NT2/D1 (cell line): ENCODE results near the gene RASSF6.

Experiments used
- DNase-seq: peaks from one replicate; pipeline ENCODE4 v3.0.0-alpha.2; 2011; ENCODE audit warnings: low read depth, low spot score
- H3K27me3 ChIP-seq: 2 replicates; pipeline ENCODE4 v1.6.0; 2011; ENCODE audit warnings: mild to moderate bottlenecking; ENCODE audit not compliant: insufficient read length, insufficient read depth
- H3K36me3 ChIP-seq: 2 replicates; pipeline ENCODE4 v1.6.1; 2011; ENCODE audit warnings: mild to moderate bottlenecking, low read length, mixed read lengths; ENCODE audit not compliant: insufficient read depth, insufficient read length
- H3K4me1 ChIP-seq: 2 replicates; pipeline ENCODE4 v1.5.1; 2011; ENCODE audit not compliant: insufficient read depth, insufficient read length
- H3K4me3 ChIP-seq: 2 replicates; pipeline ENCODE4 v1.5.1; 2011; ENCODE audit warnings: low read depth; ENCODE audit not compliant: insufficient read length
- H3K9ac ChIP-seq: 2 replicates; pipeline ENCODE4 v1.6.0; 2011; ENCODE audit warnings: low read depth; ENCODE audit not compliant: insufficient read length
- H3K9me3 ChIP-seq: 2 replicates; pipeline ENCODE4 v1.5.1; 2011; ENCODE audit warnings: mild to moderate bottlenecking, low read length; ENCODE audit not compliant: insufficient read depth
- SUZ12 ChIP-seq: IDR thresholded peaks from 2 replicates; pipeline ENCODE4 v1.6.1; 2011; ENCODE audit not compliant: insufficient read length, insufficient read depth; ENCODE audit errors: extremely low read depth
- YY1 ChIP-seq: IDR thresholded peaks from 2 replicates; pipeline ENCODE4 v1.6.1; 2011; ENCODE audit not compliant: insufficient read length, insufficient read depth
- ZNF274 ChIP-seq: IDR thresholded peaks from 2 replicates; pipeline ENCODE4 v1.6.1; 2011; ENCODE audit warnings: mild to moderate bottlenecking, low read depth, low read length

The RASSF6 gene

DNA sequence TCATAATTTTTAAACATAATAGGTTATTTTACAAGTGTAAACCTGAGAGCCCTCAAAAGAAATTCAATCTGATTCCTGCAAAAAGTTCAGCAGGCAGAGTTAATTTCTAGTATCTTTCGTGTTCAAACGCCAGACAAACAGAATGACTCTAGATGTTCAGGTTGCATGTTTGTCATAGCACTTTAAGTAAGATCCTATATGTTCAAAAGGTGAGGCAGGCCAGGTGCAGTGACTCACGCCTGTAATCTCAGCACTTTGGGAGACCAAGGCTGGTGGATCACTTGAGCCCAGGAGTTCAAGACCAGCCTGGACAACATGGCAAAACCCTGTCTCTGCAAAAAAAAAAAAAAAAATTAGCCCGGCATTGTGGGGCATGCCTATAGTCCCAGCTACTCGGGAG is 1.1 kb upstream of the RASSF6 start:
- no peaks in the 10 kb centered on the region for H3K4me1 ChIP-seq
- no peak overlapping the region for H3K4me3 ChIP-seq
- peaks cover 15% of the 10 kb centered on the region for H3K27me3 ChIP-seq
- H3K9ac ChIP-seq: no peak overlapping the region
- H3K36me3 ChIP-seq: no peaks in the 10 kb centered on the region
- no peak for DNase-seq
- H3K9me3 ChIP-seq: no peaks in the 10 kb centered on the region
- TF ChIP-seq ZNF274 (no peak), SUZ12 (no peak), YY1 (no peak)

DNA sequence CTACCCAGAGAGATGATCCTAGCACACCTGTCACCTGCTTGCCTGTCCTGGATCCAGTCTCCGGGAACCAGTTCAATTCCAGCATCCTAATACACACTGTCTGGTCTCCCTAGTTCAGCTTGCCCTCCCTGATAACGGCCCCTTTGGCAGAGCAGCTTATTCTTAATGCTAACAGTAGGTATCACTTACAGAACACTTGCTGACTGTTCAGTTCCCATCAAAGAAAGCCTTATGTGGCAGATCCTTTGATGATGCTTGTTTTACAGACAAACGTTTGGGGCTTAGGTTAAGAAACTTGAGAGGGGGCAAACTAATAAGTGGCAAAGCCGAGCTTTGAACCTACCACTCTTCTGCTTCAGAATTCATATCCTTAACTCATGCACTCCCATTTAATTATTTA is 890 bp downstream of the RASSF6 start:
- H3K4me1 ChIP-seq: no peaks in the 10 kb centered on the region
- H3K27me3 ChIP-seq: peaks cover 15% of the 10 kb centered on the region
- no peak for TF ChIP-seq ZNF274
- no peak for TF ChIP-seq SUZ12
- TF ChIP-seq YY1: no peak
- H3K36me3 ChIP-seq: no peaks in the 10 kb centered on the region
- no peaks in the 10 kb centered on the region for H3K9me3 ChIP-seq
- DNase-seq: no peak
- no peak overlapping the region for H3K4me3 ChIP-seq
- H3K9ac ChIP-seq: no peak overlapping the region

DNA sequence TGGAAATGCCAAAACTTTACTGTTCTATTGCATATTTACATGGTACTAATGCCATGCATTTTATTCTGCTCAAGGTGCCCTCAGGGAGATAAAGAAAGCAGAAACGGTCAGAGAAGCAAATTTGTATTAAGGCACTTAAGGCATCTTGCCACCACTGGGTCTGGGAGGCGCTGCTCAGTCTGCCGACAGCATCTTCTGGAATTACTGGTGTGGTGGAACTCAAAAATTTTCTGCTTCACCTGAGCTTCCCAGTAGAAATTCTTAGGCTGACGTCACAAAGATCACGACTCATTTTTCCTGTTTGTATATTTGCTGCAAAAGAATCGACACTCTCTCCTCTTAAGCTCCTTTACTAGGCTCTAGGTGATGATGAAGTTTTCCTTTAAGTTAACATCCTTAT is 3.0 kb downstream of the RASSF6 start:
- no peak overlapping the region for H3K4me3 ChIP-seq
- H3K9ac ChIP-seq: no peak overlapping the region
- H3K36me3 ChIP-seq: no peaks in the 10 kb centered on the region
- H3K27me3 ChIP-seq: peaks cover 15% of the 10 kb centered on the region
- no peak for TF ChIP-seq ZNF274
- no peak for TF ChIP-seq YY1
- no peak for TF ChIP-seq SUZ12
- no peaks in the 10 kb centered on the region for H3K4me1 ChIP-seq
- DNase-seq: no peak
- H3K9me3 ChIP-seq: no peaks in the 10 kb centered on the region

DNA sequence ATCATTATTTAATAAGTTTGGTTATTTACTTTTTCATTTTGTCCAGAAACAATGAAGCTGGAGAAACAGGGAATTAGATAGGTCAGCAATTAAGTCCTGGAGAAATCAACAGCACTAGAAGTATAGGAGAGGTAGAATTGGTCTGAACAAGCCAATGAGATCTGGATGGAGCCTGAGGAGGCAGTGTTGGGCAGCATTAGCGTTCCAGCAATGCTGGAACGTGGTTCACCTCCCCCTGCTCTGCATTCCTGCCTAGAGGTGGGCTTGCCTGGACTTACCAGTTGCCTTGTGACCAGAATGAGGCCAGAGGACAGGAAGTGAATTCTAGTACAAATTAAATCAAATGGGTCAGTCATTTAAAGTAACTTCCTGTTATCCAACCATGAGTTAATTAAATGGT is 4.6 kb downstream of the RASSF6 start:
- H3K4me1 ChIP-seq: no peaks in the 10 kb centered on the region
- TF ChIP-seq YY1: no peak
- TF ChIP-seq SUZ12: no peak
- no peak for TF ChIP-seq ZNF274
- no peaks in the 10 kb centered on the region for H3K36me3 ChIP-seq
- H3K9me3 ChIP-seq: no peaks in the 10 kb centered on the region
- peaks cover 15% of the 10 kb centered on the region for H3K27me3 ChIP-seq
- no peak overlapping the region for H3K9ac ChIP-seq
- DNase-seq: peak; percentile 23
- no peak overlapping the region for H3K4me3 ChIP-seq

DNA sequence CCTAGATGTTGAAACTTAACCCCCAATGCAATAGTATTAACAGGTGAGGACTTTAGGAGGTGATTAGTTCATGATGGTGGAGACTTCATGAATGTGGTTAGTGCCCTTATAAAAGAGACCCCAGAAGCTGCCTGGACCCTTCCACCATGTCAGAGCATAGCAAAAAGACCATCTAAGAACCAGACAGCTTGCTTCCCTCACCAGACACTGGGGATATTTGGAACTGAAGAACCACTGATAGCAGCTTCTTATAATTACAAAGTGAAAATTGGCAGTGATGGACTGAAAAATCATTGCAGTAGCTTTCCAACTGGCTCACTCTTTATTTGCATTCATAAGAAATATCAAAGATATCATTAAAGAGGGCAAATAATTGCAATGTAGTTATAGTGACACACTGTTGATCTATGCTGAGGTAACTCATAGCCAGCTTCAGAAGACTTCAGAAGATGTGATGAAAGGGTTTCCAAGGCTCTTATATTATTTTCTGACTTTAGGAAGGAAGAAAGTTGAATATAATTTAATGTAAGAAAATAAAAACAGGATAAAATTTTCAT is 5.8 kb downstream of the RASSF6 start:
- no peaks in the 10 kb centered on the region for H3K9me3 ChIP-seq
- H3K4me3 ChIP-seq: no peak overlapping the region
- DNase-seq: no peak
- H3K4me1 ChIP-seq: no peaks in the 10 kb centered on the region
- TF ChIP-seq YY1: no peak
- no peak for TF ChIP-seq ZNF274
- no peaks in the 10 kb centered on the region for H3K36me3 ChIP-seq
- H3K27me3 ChIP-seq: peaks cover 8% of the 10 kb centered on the region
- H3K9ac ChIP-seq: no peak overlapping the region

DNA sequence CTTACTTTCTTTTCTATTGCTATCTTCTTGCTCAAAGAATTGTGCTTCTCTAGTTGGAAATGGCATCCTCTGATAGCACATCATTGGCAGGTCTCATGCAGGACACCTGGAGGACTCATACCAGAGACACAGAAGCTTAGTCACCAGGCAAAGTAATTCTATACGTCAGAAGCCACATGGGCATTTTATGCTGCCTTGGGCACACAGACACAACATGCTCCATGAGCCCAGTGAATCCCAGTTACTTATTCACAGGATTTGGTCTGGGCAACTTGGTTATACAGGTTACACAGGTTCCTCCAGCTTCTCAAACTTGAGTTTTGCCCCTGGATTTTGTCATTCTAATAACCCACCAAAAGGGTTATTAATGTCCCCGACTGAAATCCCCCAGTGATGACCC is 7.1 kb downstream of the RASSF6 start:
- H3K9ac ChIP-seq: no peak overlapping the region
- no peak overlapping the region for H3K4me3 ChIP-seq
- no peaks in the 10 kb centered on the region for H3K27me3 ChIP-seq
- TF ChIP-seq YY1 (no peak), SUZ12 (no peak), ZNF274 (no peak)
- no peaks in the 10 kb centered on the region for H3K4me1 ChIP-seq
- no peak for DNase-seq
- H3K36me3 ChIP-seq: no peaks in the 10 kb centered on the region
- no peaks in the 10 kb centered on the region for H3K9me3 ChIP-seq

DNA sequence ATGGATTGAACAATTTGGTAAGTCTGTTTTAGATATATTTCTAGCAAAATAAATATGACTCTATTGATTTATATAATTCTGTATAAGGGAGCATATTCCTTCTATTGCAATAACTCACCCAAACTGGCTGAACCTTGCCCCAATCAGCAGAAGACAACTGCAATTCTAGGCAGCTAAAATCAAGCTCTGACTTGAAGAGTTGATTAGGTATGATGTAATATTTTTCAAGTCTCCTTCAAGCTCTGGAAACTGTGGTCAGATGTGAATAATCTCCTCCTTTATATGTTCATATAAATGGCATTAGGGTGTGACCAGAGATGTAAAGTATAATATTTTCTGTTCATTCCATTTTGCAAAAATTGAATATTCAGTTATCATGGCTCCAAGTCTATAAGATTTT is 8.2 kb downstream of the RASSF6 start:
- Histone ChIP-seq H3K9me3 (no peaks in the 10 kb centered on the region), H3K36me3 (no peaks in the 10 kb centered on the region), H3K9ac (no peak overlapping the region), H3K4me3 (no peak overlapping the region), H3K4me1 (no peaks in the 10 kb centered on the region), H3K27me3 (no peaks in the 10 kb centered on the region)
- DNase-seq: no peak
- TF ChIP-seq SUZ12 (no peak), ZNF274 (no peak), YY1 (no peak)

DNA sequence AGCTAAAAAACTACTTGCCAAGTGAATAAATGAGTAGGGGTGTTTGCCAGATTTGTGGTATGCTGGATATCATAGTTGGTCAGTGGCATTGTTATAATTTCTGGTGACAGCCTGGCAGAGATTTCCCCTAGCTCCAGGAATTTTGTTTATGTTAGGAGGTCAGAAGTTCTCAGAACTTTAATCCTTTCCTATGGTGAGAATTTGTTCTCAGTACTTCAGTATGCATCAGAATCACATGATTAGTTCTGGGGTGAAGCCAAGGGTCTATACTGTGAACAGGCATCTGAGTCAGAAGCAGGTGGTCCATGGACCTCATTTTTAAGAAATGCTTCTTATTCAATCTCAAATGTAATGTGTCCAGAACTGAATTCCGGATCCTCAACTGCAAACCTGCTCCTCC is 10.5 kb downstream of the RASSF6 start:
- H3K4me3 ChIP-seq: no peak overlapping the region
- H3K27me3 ChIP-seq: no peaks in the 10 kb centered on the region
- H3K9me3 ChIP-seq: no peaks in the 10 kb centered on the region
- TF ChIP-seq SUZ12 (no peak), ZNF274 (no peak), YY1 (no peak)
- no peak overlapping the region for H3K9ac ChIP-seq
- no peaks in the 10 kb centered on the region for H3K36me3 ChIP-seq
- no peak for DNase-seq
- H3K4me1 ChIP-seq: no peaks in the 10 kb centered on the region
